GM04503 (cell line): ENCODE data around the gene NUMBL.

Experiments
- DNase-seq: peaks from one replicate; pipeline ENCODE4 v3.0.0-alpha.2; 2012; ENCODE audit warnings: low read depth

NUMBL gene

DNA sequence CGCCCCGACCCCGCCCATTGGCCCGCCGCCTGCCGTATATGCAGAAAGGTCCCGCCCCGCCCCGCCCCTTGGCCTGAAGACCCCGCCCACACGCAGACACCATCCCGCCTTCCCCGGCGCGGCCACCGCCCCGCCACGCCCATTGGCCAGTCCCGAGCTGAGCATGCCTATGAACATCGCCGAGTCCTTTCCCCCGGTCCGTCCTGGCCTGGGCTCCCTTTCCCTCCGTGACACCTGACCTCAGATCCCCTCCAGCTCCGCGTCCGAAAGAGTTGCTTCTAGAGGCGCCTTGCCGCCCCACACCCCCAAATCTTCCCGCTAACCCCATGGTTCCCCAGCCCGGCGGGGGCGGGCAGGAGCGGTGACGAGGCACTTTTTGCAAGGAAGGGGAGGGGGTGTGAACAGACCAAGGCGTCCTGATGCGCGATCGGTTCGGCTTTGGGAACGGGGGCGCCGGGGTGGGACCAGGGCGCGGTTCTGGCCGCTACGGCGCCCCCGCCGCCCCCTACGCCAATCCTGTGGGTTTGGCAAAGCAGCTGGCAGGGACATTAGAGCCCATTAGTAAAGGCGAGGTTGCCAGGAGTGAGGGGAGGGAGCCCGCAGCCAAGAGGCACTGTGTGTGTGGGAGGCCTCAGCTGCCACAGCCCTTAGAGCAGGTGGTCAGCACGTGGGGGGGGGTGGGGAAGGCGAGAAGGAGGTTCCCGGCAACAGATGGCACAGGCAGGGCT, 406 bp upstream of the NUMBL start:
- DNase-seq = peak; percentile 32

DNA sequence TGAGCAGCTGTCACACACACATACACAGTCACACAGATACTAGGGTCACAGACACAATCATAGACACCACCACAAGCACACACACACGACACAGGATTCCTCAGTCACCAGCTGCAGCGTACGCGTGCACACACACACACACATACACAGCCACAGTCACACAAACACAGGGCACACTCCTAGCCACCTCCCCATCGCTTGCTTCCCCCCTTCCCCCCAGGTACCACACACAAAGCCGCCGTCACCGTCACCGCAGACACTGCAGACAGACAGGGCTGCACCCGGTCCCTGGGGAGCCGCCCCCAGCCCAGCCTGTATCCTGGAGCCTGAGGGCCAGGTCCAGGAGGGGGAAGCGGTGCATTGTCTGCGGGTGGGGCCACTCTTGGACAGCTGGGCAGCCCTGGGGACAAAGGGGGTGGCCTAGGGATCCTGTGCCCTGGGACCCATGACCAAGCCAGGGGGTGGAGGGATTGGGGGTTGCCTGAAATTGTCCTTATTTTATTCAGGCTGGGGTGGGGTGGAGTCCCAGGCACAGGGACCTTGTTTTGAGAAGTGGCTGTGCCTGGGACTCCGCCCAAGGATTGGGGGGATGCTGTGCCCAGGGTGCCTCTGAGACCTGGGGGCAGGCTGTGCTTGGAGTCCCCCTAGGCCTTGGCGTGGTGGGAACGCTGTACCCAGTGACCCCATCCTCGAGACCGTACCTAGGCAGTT, 957 bp downstream of the NUMBL start:
- DNase-seq = no peak

DNA sequence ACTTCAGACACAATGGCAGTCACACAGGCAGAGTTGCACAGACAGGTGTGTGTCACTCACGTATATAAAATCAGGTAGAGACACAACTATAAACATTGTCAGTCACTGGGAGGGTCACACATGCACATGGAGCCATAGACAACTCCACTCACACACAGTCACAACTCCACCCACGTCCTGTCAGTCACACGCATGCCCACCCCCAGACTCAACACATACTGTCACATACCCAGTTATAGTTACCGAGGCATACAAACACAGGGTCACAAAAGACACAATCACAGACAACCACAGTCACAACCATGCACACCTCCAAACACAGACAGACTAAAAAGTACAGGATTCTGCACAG, 1.5 kb downstream of the NUMBL start:
- DNase-seq = no peak

DNA sequence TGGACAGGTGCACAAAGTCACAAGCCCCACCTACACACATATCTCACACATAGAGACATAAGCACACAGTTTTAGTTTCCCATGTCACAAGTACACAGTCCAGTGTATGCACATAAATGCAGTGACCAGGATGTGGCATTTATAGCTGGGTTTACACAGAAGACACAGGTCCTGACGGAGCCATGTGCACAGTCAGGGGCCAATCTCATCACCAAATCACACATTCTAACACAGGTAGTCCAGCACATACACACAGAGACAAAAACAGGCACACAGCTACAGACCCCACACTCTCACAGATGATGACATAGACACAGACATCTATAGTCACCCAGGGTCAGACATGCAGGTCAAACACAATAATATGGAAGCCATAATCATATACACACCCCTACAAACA, 2.1 kb downstream of the NUMBL start:
- DNase-seq = no peak

DNA sequence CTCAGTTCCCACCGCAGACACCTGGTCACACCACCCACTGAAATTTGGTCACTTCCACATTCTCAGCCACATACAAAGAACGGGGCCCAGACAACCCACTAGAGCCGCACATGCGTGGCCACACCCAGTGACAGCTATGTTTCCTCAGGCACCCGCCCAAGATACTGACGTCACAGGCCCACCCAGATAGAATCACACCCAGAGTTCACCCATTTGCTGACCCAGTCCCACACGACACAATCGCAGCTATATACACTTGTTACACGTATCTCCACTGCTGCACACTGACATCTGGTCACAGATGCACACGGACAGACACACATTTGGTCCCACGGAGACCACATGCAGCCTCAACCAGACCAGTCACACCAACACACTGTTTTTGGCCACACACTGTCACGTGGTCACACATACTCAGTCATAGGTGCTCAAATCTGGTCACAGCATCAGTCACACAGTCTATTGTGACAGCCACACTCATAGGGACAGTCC, 2.9 kb downstream of the NUMBL start:
- no peak for DNase-seq

DNA sequence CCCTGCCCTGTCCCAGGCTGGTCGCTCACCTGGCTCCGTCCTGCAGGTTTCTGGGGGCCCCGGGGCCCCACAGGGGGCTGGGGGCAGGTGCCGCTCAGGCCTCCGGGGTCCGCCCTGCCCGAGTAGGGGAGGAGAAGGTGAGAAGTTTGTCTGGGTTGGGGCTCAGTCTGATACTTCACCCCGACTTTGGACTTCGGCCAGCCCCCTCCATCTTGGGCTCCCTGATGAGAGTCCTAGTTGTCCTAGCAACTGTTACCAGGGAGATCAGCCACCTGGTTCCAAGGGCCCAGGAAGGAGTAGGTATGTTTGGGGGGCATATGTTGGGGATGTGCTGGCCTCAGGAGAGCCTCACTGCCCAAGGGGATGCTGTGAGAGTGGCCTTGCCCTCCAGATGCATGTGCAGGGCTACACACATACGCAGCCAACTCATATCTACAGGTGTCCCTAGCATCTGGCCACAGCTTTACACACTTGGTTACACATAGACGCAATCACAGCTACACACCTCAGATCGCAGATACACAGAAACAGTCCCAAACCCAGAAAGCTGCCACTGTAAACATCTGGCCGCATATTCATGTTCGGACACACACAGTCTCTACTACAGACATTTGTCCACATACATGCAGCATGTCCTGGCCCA, 3.4 kb downstream of the NUMBL start:
- no peak for DNase-seq

DNA sequence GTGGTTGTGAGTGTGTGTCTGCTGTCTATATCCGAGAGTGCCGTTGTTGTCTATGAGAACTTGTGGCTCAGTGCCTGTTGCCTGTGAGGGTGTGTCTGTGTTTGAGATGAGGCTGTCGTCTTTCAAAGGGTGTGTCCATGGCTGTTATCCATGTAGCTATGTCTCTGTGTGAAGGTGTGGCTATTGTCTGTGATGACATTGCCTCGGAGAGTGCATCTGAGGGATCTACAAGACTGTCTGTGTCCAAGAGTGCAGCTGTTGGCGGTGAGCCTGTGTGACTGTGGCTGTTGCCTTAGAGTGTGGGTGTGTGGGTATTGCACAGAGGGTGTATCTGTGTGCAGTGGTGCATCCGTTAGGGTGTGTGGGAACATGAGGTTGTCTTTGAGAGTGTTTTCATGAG, 4.9 kb downstream of the NUMBL start:
- DNase-seq = no peak

DNA sequence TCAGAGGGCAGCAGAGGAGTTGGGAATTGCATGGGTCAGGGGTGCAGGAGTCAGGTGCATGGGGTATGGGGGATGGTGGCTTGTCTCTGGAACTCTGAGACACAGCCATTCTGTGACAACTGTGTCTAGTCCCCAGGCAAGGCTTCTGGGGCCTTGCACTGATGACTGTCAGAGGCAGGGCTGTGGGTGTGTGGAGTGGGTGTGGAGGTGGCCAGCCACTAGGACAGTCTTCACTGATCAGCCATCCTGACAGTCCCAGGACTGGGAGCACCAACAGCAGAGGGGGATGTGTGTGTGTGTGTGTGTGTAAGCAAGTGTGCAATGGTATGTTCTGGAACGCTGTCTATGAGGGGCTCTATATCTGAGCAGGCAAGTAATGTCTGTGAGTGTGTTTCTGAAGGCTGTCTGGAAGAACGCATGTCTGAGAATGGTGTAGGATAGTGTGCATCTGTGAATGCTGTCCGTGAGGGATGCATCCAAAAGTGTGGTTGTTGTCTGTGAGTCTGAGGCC, 5.4 kb downstream of the NUMBL start:
- no peak for DNase-seq

DNA sequence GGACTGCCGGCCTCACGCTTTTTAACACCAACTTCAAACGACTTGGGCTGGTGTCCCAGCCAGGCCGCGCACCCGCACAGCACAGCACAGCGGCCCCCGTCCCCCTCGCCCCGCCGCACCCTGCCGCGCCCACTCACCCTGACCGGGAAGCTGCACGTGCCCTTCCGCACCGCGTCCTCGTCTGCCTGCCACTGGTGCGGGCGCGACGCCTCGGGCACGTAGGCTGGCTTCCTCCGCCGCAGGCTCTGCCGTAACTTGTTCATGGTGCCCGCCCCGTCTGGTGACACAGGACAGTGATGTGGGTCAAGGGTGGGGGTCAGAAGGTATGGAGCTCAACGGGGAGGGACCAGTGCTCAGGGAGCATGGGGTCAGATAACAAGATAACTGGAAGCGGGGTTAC, 6.2 kb downstream of the NUMBL start:
- no peak for DNase-seq

DNA sequence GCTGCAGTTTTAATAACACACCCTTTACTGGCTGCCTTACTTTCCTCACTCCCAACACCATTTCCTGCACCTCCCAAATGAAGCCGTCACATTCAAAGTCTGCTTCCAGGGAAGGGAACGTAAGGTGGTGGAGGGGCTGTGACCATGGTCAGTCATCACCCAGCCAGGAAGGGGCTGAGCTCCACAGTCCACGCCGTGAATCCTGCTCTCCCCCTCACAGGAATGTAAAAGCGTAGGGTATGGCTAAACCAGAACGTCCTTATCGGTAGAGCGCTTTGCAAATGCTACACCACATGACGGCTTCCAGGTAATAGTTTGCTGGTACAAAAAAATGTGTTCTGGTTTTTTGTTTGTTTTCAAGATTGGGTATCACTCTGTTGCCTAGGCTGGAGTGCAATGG, 7.0 kb downstream of the NUMBL start:
- no peak for DNase-seq

DNA sequence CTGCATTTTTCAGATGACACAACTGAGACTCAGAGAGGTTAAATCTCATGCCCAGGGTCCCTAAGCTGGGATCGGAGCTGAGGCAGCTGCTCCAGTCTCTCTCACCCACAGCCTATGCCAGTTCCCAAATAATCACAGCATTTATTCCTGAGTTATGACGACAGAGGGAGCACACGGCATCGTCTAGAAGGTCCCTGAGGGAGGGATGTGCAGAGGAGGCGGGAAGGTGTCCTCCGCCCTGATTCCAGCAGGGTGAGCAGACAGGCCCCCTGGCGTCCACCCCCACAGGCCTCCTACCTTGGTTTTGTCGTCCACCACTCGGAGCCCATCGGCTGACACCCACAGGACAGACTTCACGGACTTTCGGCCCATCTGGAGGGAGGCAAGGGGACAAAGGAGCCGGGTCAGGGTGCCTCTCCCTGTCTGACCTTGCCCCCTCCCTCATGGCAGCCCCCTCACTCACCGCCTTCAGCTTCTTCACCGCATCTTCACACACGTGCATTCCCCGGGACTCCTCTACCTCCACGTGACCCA, 8.0 kb downstream of the NUMBL start:
- DNase-seq = no peak

DNA sequence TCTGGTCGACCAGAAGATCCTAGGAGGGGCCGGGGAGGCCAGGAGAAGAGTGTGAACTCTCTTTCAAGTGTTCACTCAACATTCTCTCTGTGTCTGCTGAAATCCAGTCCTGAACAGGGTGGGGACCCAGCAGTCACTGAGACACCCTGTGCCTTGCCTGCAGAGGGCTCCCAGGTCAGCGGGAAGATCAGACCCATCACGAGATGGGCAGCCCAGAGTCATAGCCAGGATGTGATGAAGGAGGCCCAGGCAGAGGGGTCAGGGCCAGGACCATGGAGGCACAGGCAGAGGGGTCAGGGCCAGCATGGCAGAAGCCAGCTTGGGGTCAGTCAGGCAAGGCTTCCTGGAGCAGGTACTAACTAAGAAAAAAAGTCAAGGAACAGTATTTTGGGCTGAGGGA, 9.4 kb downstream of the NUMBL start:
- no peak for DNase-seq

DNA sequence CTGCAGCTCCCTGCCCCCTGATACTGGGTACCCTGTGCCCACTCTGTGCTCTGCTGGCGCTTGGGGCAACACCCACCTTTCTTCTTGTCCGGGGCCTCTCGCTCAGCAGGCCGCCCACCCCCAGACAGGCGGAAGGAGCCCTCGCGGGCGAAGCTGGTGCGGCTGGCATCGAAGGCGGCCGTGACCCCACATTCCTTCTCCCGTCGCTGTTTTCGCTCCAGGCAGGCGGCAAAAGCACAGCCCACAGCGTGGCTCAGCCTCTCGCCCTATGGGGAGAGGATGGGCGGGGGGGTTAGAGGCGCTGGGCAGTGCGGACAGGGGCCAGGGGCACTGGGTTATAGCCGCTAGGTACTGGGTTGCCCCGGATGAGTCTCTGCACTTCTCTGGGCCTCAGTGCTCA, 13.3 kb downstream of the NUMBL start:
- DNase-seq = no peak

DNA sequence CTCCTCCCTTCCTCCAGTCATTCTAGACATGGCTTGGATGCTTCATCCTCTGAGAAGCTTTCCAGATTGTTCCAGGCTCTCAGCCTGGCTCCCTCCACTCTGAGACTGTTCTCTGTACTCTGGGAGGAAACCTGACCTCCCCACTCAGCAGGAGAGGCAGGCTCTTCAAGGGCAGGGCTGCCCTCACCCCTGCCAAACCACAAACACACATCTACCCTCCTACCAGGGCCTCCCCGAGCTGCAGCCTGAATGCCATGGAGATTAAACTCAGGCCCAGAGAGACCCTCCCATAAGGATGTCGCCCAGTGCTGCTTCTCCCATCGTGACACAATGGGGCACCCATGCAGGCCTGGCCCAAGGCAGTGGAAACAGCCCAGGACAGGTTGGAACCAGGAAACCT, 16.2 kb downstream of the NUMBL start:
- DNase-seq = no peak

DNA sequence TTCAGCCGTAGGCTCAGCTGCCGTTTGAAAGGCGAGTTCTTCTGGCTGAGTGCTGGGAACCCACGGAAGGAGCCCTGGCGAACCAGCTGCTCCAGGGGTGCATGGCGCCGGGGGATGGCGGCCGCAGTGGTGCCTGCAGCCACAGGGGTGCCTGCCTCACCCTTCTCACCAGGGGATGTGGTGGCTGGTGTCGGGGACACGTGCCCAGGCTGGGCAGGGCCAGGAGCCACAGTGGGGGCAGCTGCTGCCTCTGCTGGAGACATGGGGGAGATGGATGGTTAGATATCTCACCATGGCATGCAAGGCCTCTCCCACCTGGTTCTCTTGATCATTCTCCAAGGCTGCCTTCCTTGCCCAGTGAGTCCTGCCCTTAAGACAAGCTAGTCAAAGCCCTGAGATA, 17.1 kb downstream of the NUMBL start:
- no peak for DNase-seq

DNA sequence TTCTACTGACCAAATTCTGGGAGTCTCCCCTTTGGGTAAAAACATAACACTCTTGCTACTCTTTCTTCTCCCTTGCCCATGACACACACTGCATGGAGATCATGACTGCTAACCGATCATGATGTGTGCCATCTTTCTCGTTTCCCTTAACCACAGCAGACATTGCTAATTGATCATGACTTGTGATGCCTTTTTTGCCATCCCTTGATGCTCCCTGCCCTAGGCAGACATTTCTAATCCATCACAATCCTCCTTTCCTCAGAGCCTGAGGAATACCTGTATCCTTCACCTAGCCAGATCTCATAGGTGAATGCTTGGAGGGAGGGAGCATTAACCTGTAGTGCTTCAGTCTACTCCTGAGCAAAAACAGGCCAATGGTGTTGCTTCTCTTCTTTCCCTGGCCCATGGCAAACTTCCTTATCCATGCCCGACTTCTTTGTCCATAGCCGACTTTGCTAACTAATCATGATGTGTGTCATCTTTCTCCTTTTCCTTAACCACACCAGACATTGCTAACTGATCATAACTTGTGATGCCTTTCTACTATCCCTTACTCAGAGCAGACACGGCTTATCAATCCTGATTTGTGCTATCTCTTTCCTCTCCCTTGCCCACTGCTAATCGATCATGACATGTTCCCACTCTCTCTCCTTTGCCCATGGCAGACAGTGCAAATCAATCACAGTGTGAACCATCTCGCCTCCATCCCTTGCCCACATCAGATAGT, 17.7 kb downstream of the NUMBL start:
- no peak for DNase-seq

DNA sequence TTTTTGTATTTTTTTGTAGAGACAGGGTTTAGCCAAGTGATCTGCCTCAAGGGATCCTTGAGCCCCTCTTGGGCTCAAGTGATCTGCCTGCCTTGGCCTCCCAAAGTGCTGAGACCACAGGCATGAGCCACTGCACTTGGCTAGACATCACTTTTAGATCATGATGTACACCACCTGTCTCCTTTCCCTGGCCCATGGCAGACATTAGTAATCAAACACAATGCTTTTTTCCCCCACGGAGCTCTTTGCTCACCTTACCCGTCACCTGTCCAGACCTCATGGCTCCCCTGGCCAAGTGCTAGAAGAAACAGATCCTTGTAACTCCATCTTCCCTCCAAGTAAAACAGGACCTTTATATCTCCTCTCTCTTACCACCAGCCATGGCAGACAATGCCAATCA, 18.4 kb downstream of the NUMBL start:
- DNase-seq = no peak

DNA sequence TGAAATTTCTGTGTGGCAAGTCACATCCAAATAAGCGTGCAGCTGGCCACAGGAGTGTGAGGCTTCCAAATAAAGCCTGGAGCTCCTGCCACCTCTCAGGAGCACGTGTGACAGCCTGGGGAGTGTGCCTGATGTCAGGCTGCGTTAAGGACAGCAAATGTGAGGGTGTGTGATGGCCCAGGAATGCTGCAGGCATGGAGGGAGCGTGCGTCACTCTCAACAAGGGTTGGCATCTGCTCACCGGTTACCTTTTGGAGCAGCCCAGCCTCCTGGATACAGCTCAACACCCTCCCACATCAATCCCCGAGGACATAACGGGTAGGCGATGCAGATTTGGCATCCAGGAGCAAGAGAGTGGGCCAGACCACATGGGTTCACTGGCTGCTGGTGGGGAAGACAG, 19.0 kb downstream of the NUMBL start:
- no peak for DNase-seq

DNA sequence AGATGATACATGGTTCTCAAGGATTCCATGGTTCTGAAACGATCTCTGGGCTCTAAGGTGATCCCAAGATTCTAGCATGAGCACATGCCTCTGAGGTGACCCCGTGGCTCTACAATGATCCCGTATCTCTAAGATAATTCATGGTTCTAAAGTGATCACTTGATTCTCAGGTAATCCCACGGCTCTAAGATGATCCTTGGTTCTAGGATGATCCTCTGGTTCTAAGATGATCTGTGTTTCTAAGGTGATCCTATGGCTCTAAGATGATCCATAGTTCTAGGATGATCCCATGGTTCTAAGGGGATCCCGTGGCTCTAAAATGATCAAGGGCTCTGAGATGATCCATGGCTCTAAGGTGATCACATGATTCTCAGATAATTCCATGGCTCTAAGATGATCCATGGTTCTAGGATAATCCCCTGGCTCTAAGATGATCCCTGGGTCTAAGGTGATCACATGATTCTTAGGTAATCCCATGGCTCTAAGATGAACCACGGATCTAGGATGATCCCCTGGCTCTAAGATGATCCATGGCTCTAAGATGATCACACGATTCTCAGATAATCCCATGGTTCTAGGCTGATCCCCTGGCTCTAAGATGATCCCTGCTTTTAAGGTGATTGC, 21.3 kb downstream of the NUMBL start:
- DNase-seq = no peak

DNA sequence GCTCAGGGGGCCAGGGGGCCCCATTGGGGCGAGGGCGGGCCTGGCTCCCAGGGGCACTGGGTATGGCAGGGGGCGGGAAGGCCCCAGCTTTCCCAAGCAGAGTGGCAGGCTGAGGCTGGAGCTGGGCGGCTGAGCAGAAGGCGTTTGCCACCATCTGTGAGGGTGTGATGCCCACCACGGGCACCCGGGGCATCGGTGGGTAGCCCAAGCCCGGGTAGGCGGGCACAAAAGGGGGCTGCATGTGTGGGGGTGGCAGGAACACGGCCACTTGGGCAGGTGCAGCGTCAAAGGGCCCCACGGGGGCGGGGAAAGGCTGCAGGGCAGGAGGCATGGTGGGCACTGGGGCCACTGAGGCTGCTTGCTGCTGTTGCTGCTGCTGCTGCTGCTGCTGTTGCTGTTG, 22.8 kb downstream of the NUMBL start:
- no peak for DNase-seq

DNA sequence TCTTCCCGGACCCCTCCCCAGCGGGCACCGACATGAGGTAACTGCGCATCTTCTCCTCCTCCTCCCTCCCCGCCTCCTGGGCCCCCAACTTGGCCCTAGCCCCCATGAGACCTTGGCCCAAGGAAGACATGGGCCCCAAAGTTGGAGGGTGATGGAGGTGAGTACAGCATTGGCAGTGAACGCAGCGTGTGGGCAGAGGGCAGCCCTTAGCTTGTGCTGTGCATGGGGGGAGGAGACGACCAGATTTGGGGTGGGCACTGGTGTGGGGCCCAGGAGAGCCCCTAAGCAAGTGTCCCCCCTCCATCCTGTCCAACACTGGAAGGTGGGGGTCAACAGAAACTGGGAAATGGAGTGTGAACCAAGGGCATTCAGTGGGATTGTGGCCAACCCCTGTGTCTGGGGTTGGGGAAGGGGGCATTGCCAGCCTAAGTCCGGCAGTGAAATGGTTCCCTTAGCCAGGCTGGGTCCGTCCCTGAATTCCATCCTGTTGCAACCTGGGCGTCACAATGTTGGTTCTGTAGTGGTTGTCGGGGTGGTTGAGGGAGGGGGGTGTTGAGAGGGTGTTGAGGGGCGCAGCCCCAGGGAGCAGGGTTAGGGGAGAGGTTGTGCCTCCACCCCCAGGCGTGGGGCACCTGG, 23.5 kb downstream of the NUMBL start:
- DNase-seq = no peak
